ENCODE data around the gene PRKRA.

DNA sequence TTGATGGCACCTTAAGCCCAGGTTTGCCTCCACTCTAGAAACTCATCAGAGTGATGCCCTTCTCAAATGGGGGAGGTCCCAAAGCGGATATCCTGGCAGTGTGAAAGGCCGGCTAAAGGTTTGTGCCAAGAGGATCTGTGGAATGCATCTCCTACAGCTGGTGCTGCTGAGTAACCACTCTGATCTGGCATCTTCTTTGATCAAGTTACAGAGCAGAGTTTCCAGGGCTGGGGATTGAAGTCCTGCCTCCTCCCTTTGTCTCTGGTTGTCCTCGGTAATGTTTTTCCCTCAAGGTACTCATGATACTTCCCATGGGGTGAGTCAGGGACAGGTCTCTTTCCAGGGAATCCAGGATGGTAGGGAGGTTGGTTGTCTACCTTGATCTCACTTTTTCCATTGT is 24.6 kb downstream of the PRKRA start:
- TF ChIP-seq CTCF (IDR thresholded peaks at IDR 0.05): no peak
- no peak for TF ChIP-seq POLR2A (IDR thresholded peaks at IDR 0.05)
